Keratinocyte (primary cell): ENCODE measurements around the gene PARN. TPM values are rescaled to one million over a fixed set of nuclear protein-coding genes. Genes with fewer than 3 reads are reported as not detected.

Source experiments
- DNase-seq: peaks from one replicate; pipeline ENCODE4 v3.0.0-alpha.2; 2011; ENCODE audit warnings: low read depth, missing footprints, low spot score
- FAIRE-seq: peaks from 2 replicates; lab custom pipeline; 2011; peaks lifted over from hg19 to GRCh38; lab: Jason Lieb, UNC
- H2AFZ ChIP-seq: 2 replicates; pipeline ENCODE4 v1.6.0; 2012; ENCODE audit warnings: low read length, control low read depth, inconsistent platforms; ENCODE audit not compliant: control insufficient read depth
- H3K27ac ChIP-seq: 2 replicates; pipeline ENCODE4 v1.5.1; 2011; ENCODE audit warnings: low read length; ENCODE audit not compliant: control insufficient read depth, insufficient read depth
- H3K27me3 ChIP-seq: 3 replicates; pipeline ENCODE4 v1.6.0; 2011; ENCODE audit warnings: low read length; ENCODE audit not compliant: control insufficient read depth, insufficient read depth; ENCODE audit errors: extremely low read depth
- H3K36me3 ChIP-seq, 2 experiments: 2 replicates in 1 of 2; 3 replicates in 1 of 2; pipeline ENCODE4 v1.5.1; 2011; ENCODE audit warnings: low read length in 2 of 2, mild to moderate bottlenecking in 1 of 2; ENCODE audit not compliant: control insufficient read depth in 2 of 2, insufficient read depth in 2 of 2; ENCODE audit errors: extremely low read depth in 1 of 2
- H3K4me1 ChIP-seq: 3 replicates; pipeline ENCODE4 v1.5.1; 2011; ENCODE audit warnings: low read length; ENCODE audit not compliant: control insufficient read depth, insufficient read depth; ENCODE audit errors: extremely low read depth
- H3K4me2 ChIP-seq: 3 replicates; pipeline ENCODE4 v1.6.0; 2011; ENCODE audit warnings: low read depth, low read length; ENCODE audit not compliant: control insufficient read depth, insufficient read depth; ENCODE audit errors: extremely low read depth
- H3K4me3 ChIP-seq, 3 experiments: fragments of 200-600 bp in 1 of 3; sonication (generic) in 1 of 3; 2 replicates in 2 of 3; 3 replicates in 1 of 3; pipeline ENCODE4 v1.5.1; 2011 to 2016; ENCODE audit warnings: low read length in 3 of 3, mild to moderate bottlenecking in 3 of 3, control low read depth in 2 of 3, inconsistent platforms in 1 of 3, low read depth in 1 of 3, mixed read lengths in 1 of 3, mixed run types in 1 of 3, moderate library complexity in 1 of 3; ENCODE audit not compliant: control insufficient read depth in 2 of 3, insufficient read depth in 2 of 3; ENCODE audit errors: extremely low read depth in 1 of 3
- H3K79me2 ChIP-seq: 2 replicates; pipeline ENCODE4 v1.6.0; 2012; ENCODE audit warnings: low read length; ENCODE audit not compliant: control insufficient read depth, insufficient read depth
- H3K9ac ChIP-seq: 3 replicates; pipeline ENCODE4 v1.6.0; 2011; ENCODE audit warnings: low read length; ENCODE audit not compliant: control insufficient read depth, insufficient read depth; ENCODE audit errors: extremely low read depth
- H3K9me1 ChIP-seq: 3 replicates; pipeline ENCODE4 v1.6.0; 2011; ENCODE audit warnings: low read length; ENCODE audit not compliant: control insufficient read depth, insufficient read depth; ENCODE audit errors: extremely low read depth
- H3K9me3 ChIP-seq: 2 replicates; pipeline ENCODE4 v1.5.1; 2012; ENCODE audit warnings: low read depth, low read length; ENCODE audit not compliant: control insufficient read depth
- H4K20me1 ChIP-seq: 3 replicates; pipeline ENCODE4 v1.6.0; 2011; ENCODE audit warnings: low read length; ENCODE audit not compliant: control insufficient read depth, insufficient read depth; ENCODE audit errors: extremely low read depth
- CTCF ChIP-seq, 3 experiments: IDR thresholded peaks in 1 of 3; conservative IDR thresholded peaks in 1 of 3; optimal IDR thresholded peaks in 1 of 3; 2 replicates in 2 of 3; 3 replicates in 1 of 3; pipeline versions ENCODE3 to v1.5.1; 2011; ENCODE audit warnings: low read length in 3 of 3, mild to moderate bottlenecking in 3 of 3, moderate library complexity in 2 of 3, control low read depth in 1 of 3, inconsistent platforms in 1 of 3; ENCODE audit not compliant: insufficient read depth in 2 of 3; ENCODE audit errors: extremely low read depth in 1 of 3
- EZH2 ChIP-seq: IDR thresholded peaks from one replicate; pipeline ENCODE4 v1.6.1; 2012; ENCODE audit warnings: inconsistent platforms, mild to moderate bottlenecking, low read length, moderate library complexity
- dilution Hi-C: fragments of 300-500 bp; cut with MboI; formaldehyde crosslinking; loops from one replicate; pipeline ENCODE4 v1.7.0; 2020; ENCODE audit warnings: low sequenced_read_pairs; ENCODE audit not compliant: extremely low pct_ligation_motif_present
- polyA plus RNA-seq, 5 experiments: library from polyadenylated mRNA; depleted of rRNA in 3 of 5; stranded (reverse) in 3 of 5; stranded (forward) in 1 of 5; unstranded in 1 of 5; fragments of >200 nt; gene quantifications; 1 replicate in 1 of 5; 2 replicates in 3 of 5; 3 replicates in 1 of 5; pipeline versions ENCODE4 v1.2.1 to v1.2.3, GENCODE V29; 2011 to 2012; ENCODE audit warnings: missing spikeins in 2 of 5, low read depth in 1 of 5, low replicate concordance in 1 of 5

Gene PARN
- polyA plus RNA-seq, 1 donor (not counting 4 experiments of a cell fraction or from before 2014, with no cell fraction given), result 40.8 TPM

- Histone ChIP-seq H3K9ac (no peak overlapping the region), H3K4me1 (peaks cover 6% of the 10 kb centered on the region), H3K9me3 (no peaks in the 10 kb centered on the region), H4K20me1 (no peaks in the 10 kb centered on the region), H2AFZ (no peak overlapping the region), H3K36me3 (peaks cover 3% of the 10 kb centered on the region in 2 experiments), H3K79me2 (no peaks in the 10 kb centered on the region), H3K4me3 (no peak overlapping the region), H3K4me2 (no peak overlapping the region), H3K27me3 (no peaks in the 10 kb centered on the region), H3K9me1 (no peaks in the 10 kb centered on the region), H3K27ac (no peak overlapping the region)
- DNase-seq, result no peak
- dilution Hi-C loops, result no loop called here
- no peak for FAIRE-seq
- TF ChIP-seq CTCF (optimal IDR thresholded peaks at IDR 0.05 in 1 of 3, IDR thresholded peaks at IDR 0.05 in 1 of 3, conservative IDR thresholded peaks at IDR 0.05 in 1 of 3; ENCODE audit: extremely low read depth in 1 of 3, insufficient read depth in 2 of 3, low read length in 3 of 3) (no peak), EZH2 (no peak)
Measured at GRCh38 chr16:14465799-14466198, 164.3 kb downstream of the PARN start.

DNA sequence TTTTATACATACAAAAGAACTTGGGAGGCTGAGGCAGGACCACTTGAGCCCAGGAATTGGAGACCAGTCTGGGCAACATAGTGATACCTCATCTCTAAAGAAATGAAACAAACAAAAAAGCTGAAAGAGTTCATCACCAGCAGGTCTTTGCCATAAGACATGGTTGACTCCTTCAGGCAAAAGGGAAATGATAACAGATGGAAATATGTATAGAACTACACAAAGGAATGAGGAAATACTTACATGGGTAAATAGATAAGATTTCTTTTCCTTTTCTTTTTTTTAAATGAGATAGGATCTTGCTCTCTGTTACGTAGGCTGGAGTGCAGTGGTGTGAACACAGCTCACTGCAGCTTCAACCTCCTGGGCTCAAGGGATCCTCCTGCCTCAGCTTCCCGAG, 165.3 kb downstream of the PARN start:
- H4K20me1 ChIP-seq, result no peaks in the 10 kb centered on the region
- peaks cover 6% of the 10 kb centered on the region for H3K4me1 ChIP-seq
- no peak for DNase-seq
- H3K4me2 ChIP-seq, result no peak overlapping the region
- H3K9me3 ChIP-seq, result no peaks in the 10 kb centered on the region
- no peaks in the 10 kb centered on the region for H3K27me3 ChIP-seq
- no peak overlapping the region for H2AFZ ChIP-seq
- no peak overlapping the region for H3K27ac ChIP-seq
- H3K4me3 ChIP-seq, result no peak overlapping the region
- no peaks in the 10 kb centered on the region for H3K9me1 ChIP-seq
- dilution Hi-C loops, result no loop called here
- H3K79me2 ChIP-seq, result no peaks in the 10 kb centered on the region
- no peak overlapping the region for H3K9ac ChIP-seq
- TF ChIP-seq CTCF (optimal IDR thresholded peaks at IDR 0.05 in 1 of 3, IDR thresholded peaks at IDR 0.05 in 1 of 3, conservative IDR thresholded peaks at IDR 0.05 in 1 of 3; ENCODE audit: extremely low read depth in 1 of 3, insufficient read depth in 2 of 3, low read length in 3 of 3) (no peak), EZH2 (no peak)
- no peak for FAIRE-seq
- peaks cover 3% of the 10 kb centered on the region in 2 experiments for H3K36me3 ChIP-seq
